HuH-7 (cell line): ENCODE results near the gene TCF12.

ENCODE experiments used
- DNase-seq: peaks from one replicate; pipeline ENCODE4 v3.0.0; 2011; ENCODE audit warnings: low spot score

Gene TCF12

GRCh38 chr15:57321485-57321884 is 403.0 kb downstream of the TCF12 start:
- DNase-seq: no peak

- no peak for DNase-seq
Measured at GRCh38 chr15:57321973-57322601, 403.6 kb downstream of the TCF12 start.

DNA sequence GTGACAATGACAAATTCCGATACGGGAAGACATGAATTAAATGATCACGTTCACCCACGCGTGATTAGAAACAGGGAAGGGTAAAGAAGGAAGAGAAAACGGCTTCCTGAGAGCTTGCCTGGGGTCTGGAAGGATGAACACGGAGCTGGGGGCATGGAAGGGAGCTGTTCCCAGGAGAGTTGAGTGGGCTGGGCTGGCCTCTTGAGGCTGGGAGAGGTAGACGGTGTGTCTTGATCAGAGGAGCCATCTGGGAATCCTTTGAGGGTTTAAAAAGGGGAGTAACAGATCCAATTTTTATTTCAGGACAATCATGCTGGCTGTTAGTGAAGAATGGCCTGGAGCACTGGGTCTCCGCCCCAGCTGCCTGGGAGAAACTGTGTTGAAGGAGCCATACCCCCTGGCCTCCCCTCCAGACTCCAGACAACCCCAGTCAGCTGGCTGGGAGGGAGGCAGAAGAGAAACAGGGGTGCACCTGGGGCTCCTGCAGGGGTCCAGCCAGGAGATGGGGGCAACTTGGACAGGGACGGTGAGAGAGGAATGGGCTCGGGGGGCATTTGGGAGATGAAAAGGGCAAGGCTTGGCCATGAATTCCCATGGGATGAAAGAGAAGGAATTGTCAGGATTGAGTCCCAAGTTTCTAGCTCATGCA is 404.3 kb downstream of the TCF12 start:
- no peak for DNase-seq

GRCh38 chr15:57323299-57323805 is 404.9 kb downstream of the TCF12 start:
- DNase-seq: no peak

GRCh38 chr15:57323806-57324589 is 405.6 kb downstream of the TCF12 start:
- DNase-seq: peak; percentile 86

DNA sequence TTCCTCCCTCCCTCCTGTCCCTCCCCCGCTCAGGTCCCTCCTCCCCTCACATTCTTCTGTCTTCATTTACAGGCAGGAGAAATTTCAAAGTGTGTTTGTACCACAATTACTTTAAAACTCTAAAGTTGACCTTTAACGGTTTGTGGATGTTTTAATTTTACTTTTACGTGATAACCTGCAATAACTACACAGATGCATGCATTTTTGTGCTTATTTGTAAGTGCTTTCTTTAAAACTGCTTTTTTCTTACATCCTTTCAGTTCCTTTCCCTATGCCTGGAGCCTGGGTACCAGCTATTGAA is 406.1 kb downstream of the TCF12 start:
- no peak for DNase-seq

- no peak for DNase-seq
Measured at GRCh38 chr15:57324944-57325679, 406.7 kb downstream of the TCF12 start.

DNA sequence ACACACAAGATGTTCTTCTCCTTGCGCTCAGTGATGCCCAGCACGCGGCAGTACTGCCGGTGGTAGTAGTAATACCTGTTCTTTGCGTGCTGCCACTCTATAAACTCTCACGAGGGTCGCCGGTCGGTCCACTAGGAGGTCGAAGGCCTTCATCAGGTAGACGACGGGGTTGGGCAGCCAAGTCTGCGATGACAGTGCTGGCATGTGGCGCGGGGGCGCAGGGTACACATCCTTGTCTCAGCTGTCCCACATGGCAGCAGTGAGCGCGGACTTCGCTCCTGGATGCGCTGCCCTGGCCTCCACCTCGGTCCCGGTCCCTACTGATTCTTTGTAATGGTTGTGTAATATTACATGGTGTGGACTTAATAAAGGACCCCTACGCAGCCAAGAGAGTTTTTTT is 407.8 kb downstream of the TCF12 start:
- no peak for DNase-seq

- no peak for DNase-seq
Measured at GRCh38 chr15:57327985-57328471, 409.6 kb downstream of the TCF12 start.

DNA sequence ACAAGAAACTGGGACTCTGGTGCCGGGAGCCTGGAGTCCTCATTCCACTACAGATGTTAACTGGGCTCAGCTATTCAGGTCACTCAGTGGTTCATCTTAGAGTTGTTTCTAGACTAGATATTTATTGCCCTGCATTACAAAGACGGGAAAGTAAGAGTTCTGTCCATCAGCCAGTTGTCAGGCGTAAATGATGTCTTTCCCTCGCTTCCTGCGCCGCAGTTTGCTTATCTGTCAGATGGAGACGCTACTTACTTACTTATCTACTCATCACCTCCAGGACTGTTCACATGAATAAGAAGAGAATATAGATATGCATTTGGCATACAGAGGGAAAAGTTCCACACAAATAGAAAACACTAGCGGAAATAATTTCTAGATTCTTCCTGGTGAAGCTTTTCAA is 410.0 kb downstream of the TCF12 start:
- DNase-seq: no peak

- no peak for DNase-seq
Measured at GRCh38 chr15:57328897-57329296, 410.5 kb downstream of the TCF12 start.

DNA sequence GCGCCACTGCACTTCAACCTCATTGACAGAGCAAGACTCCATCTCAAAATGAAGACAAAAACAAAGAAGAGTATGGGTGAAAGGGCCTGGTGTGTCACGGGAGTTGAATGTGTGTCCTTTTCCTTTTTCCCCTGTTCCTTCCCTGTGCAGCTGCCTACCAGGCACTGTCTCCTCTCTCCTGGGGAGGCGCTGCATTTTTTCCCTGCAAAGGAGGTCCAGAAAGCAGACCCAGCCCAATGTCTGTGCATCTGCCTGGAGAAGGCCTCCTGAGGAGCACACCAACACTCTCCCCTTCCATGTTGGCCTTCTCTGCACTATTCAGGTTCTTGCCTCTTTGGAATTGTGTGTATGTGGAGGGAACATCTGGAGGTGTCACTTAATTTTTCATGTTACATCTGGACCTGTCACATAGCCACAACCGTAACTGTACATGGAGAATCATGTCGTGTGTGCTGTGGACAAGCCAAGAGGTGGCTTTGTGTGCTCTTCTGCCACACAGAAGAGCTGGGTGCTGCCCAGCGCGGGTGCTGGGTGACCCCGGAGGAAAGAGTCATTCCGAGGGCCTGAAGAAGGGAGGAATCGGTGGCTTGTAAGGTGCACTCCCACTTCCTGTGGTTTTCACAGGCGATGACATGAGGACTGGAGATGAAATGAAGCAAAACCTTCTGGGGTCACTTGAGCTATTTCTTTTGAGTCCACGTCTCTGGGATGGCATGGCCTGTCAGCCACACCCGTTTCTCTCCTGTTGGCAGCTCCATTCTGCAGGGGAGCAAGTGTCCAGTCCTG is 411.3 kb downstream of the TCF12 start:
- no peak for DNase-seq

GRCh38 chr15:57330619-57331340 is 412.3 kb downstream of the TCF12 start:
- DNase-seq: no peak

DNA sequence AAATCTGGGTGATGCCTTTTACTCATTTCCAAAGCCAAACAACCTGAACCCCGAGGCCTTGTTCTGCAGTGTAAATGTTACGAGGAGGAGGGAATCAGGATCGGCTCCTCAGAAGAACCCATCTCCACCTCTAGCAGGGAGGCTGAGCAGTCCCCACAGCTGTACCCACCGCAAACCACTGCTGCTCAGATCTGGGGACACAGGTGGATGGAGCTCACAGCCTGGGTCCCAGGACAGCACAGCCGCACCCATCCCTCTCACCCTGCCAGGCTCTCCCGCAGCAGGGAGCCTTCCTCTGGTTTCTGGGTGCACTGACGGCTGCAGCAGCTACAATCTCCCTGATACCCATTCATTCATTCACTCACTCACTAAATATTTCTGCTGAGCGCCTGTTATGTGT is 413.9 kb downstream of the TCF12 start:
- no peak for DNase-seq

DNA sequence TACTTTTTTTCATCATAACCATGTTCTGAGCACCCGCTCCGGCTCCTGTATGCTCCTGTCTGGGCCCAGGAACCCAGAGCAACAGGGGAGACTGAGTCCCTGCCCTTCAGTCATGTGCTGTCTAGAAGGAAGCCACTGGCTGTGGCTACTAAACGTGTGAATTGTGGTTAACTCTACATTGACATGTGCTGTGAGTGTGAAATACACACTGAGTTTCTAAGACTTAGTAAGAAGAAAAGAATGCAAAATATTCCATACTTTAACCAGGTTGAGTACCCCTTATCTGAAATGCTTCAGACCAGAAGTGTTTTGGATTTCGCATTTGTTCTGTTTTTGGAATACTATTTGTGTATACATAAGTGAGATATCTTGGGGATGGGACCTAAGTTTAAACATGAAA is 415.0 kb downstream of the TCF12 start:
- DNase-seq: no peak

DNA sequence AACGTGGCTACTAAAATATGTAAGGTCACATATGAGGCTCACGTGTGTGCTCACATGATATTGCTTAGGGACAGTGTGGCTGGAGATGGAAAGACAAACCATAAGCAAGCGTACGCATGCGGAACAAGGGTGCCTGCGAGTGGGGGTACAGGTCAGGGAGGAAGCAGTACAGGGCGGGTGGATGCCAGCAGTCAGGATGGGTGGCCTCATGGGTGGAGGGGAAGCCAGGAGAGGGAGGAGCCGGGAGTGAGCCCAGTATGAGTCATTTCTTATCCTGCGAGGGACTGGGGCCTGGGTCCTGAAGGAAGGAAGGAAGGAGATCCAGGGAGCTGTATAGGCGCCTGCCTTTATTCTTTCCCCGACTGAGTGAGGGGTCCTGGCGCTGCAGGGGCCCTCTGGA is 415.8 kb downstream of the TCF12 start:
- no peak for DNase-seq

GRCh38 chr15:57335293-57335715 is 416.9 kb downstream of the TCF12 start:
- DNase-seq: no peak

GRCh38 chr15:57335719-57336118 is 417.3 kb downstream of the TCF12 start:
- no peak for DNase-seq

DNA sequence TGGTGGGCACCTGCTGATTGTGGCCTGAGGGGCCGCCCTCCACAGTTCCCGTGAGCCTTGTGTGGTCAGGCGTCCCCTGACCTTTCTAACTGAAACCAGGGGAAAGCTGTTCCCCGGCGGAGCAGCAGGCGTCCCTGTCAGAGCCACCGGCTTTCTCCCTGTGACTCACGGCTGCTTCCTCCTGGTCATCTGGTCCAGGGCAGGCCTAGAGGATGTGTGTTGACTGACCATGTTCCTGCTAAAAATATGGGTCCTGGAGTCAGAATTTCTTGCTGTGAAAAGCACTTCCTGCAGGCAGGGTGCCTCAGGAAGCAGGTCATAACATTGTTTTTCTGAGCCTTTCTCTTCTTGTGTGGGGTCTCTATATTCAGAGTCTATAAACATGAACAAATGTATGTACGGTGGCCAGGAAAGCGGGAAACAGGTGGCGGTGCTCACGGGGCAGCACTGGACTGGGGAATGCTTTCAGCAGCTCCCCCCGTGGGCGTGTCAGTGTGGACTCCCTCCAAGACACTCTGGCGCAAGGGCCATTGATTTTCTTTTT is 419.5 kb downstream of the TCF12 start:
- no peak for DNase-seq

DNA sequence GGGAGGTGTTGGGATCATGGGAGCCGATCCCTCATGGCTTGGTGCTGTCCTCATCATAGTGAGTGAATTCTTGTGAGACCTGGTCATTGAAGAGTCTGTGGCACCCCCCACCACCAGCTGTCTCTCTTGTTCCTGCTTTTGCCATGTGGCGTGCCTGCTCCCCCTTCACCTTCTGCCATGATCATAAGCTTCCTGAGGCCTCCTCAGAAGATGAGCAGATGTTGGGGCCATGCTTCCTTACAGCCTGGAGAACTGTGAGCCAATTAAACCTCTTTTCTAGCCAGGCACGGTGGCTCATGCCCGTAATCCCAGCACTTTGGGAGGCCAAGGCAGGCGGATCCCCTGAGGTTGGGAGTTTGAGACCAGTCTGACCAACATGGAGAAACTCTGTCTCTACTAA is 420.9 kb downstream of the TCF12 start:
- no peak for DNase-seq
